ENCODE results near the gene EFCAB7.
A peak's percentile ranks its signal among the peaks of the same experiment; 100 is the strongest.

The EFCAB7 gene

GRCh38 chr1:63593303-63593885 lies 70.1 kb downstream of the EFCAB7 start, which contains the start of gene PGM1:
TSS of gene PGM1 (plus strand) at chr1:63593411. CDS start at chr1:63593489, 78 bp downstream.
- Histone ChIP-seq H3K27ac (peak within 1 kb of the TSS; percentile 77 to 94), H3K4me3 (peak within 1 kb of the TSS; percentile 93)
- DNase-seq (ENCODE audit: low spot score): peak; percentile 81
- TF ChIP-seq, protein P1, sequence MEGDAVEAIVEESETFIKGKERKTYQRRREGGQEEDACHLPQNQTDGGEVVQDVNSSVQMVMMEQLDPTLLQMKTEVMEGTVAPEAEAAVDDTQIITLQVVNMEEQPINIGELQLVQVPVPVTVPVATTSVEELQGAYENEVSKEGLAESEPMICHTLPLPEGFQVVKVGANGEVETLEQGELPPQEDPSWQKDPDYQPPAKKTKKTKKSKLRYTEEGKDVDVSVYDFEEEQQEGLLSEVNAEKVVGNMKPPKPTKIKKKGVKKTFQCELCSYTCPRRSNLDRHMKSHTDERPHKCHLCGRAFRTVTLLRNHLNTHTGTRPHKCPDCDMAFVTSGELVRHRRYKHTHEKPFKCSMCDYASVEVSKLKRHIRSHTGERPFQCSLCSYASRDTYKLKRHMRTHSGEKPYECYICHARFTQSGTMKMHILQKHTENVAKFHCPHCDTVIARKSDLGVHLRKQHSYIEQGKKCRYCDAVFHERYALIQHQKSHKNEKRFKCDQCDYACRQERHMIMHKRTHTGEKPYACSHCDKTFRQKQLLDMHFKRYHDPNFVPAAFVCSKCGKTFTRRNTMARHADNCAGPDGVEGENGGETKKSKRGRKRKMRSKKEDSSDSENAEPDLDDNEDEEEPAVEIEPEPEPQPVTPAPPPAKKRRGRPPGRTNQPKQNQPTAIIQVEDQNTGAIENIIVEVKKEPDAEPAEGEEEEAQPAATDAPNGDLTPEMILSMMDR (IDR thresholded peaks at IDR 0.05): no peak

DNA sequence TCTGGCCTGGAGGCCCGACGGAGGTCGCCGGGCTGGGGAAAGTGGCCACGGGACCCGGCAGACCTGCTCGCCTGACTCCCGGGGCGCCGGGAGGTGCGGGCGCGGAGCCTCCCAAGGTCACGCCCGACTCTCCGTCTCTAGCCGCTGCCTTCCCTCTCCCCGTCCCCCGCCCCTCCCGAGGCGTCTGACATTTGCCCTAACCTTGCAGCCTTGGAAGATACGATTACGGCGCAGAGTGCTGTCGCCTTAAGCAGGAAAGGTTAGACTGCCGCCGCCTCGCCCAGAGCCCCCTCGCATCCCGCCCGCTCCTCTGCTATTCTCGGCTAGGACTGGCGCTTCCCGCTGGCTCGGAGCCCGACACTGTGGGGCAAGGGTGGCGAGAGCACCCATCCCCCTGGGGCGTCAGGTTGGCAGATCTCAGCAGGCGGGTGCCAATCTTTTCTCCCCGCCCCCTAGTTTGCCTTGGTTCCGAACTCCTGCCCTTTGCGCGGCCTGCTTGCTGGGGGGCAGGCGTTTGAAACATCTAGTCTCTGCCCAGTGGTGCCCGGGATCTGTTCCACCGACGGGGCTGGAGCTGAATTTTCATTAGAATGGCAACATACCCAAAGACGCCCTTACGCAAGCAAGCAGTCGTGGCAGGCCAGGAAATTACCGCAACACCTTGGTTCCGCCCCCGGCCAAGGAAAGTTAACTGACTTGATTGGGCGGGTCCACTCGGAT lies 70.7 kb downstream of the EFCAB7 start:
- Histone ChIP-seq H3K27ac (peak overlapping the region; percentile 77 to 94), H3K4me3 (peak overlapping the region; percentile 93)
- peak; percentile 80 for DNase-seq (ENCODE audit: low spot score)
- TF ChIP-seq, protein P1 (IDR thresholded peaks at IDR 0.05): no peak

- TF ChIP-seq, protein P1 (IDR thresholded peaks at IDR 0.05): no peak
- Histone ChIP-seq H3K4me3 (no peak overlapping the region), H3K27ac (no peak overlapping the region)
- DNase-seq (ENCODE audit: low spot score): no peak
Observed at GRCh38 chr1:63595435-63595834, 72.1 kb downstream of the EFCAB7 start.

- TF ChIP-seq, protein P1 (IDR thresholded peaks at IDR 0.05): no peak
- DNase-seq (ENCODE audit: low spot score): no peak
- H3K4me3 ChIP-seq: no peak overlapping the region
- no peak overlapping the region for H3K27ac ChIP-seq
Observed at GRCh38 chr1:63599799-63600198, 76.5 kb downstream of the EFCAB7 start.

DNA sequence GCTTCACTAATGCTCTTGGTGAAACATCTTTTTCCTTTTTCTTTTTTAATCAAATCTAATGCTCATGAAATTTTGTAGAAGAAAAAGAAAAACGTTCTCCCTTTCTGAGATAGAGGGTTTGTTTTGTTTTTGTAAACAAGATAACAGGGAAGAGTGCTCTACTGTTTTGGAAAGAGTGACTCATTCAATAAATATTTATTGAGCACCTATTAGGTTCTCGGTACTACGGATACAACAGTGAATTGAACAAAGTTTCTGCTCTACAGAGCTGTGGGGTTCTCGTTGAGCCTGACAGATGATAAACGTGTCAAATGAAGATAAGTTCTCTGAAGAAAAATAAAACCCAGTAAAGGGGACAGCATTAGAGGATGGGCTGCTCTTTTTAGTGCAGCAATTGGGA lies 76.9 kb downstream of the EFCAB7 start:
- no peak overlapping the region for H3K4me3 ChIP-seq
- no peak overlapping the region for H3K27ac ChIP-seq
- no peak for DNase-seq (ENCODE audit: low spot score)
- TF ChIP-seq, protein P1 (IDR thresholded peaks at IDR 0.05): no peak

DNA sequence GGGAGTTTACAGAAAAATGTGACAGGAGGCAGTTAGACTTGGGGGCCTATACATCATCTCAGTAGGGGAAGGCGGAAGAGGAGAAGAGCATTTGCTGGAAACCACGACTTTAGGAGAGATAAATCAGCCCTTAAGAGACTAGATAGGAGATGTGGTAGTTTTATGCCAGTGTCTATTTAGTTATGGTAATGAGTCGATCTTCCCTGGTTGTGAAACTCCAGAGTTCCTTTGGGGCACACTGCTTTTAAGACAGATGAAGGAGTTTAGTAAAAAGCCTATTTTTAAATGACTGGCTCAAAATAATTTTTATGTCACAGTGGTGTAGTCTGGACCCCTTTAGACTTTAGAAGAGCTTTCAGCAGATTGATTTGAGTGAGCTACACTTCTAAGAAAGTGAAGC lies 77.7 kb downstream of the EFCAB7 start:
- no peak overlapping the region for H3K4me3 ChIP-seq
- no peak overlapping the region for H3K27ac ChIP-seq
- TF ChIP-seq, protein P1 (IDR thresholded peaks at IDR 0.05): no peak
- no peak for DNase-seq (ENCODE audit: low spot score)

DNA sequence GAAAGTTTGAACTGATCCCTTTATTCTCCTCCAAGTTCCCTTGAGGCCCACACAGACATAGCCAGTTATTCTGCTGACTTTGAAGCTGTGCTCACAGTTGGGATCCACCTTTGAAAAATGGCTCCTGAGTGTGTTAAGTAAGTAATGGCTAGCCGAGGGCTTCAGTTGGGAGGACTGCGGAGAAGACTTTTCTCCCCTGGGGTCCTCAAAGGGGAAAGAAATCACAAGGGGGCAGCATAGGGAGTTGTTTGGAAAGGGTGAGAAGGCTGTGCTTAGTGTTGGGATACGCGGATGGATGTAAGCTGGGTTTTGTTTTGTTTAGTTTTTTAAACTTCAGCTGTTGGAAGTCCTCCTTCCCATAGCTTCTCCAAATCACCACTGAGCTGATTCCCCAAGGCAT lies 78.1 kb downstream of the EFCAB7 start:
- no peak for DNase-seq (ENCODE audit: low spot score)
- TF ChIP-seq, protein P1 (IDR thresholded peaks at IDR 0.05): no peak
- Histone ChIP-seq H3K27ac (no peak overlapping the region), H3K4me3 (no peak overlapping the region)

Measured in coronary artery (tissue), 2 donors.